Measurements from ENCODE around the gene DGCR8.

- TF ChIP-seq CTCF (IDR thresholded peaks at IDR 0.05) (no peak), POLR2A (IDR thresholded peaks at IDR 0.05) (no peak)
These were observed 44.2 kb downstream of the DGCR8 start for GRCh38 chr22:20124083-20124787.

All from right lobe of liver (tissue), 4 donors.